GM19468 (cell line): ENCODE measurements around the gene OPRL1.

Experiments used
- ATAC-seq: cut with Tn5 transposase; IDR thresholded peaks from one replicate; pipeline ENCODE4 v1.9.1; 2021; ENCODE audit warnings: mild to moderate bottlenecking, moderate library complexity, moderate number of reproducible peaks; ENCODE audit not compliant: unreplicated experiment; ENCODE audit errors: extremely low read depth

Gene OPRL1

GRCh38 chr20:64070244-64070993 is 9.5 kb upstream of the OPRL1 start:
- ATAC-seq: no peak

- ATAC-seq: no peak
These were observed 8.2 kb upstream of the OPRL1 start for GRCh38 chr20:64071341-64072332.

DNA sequence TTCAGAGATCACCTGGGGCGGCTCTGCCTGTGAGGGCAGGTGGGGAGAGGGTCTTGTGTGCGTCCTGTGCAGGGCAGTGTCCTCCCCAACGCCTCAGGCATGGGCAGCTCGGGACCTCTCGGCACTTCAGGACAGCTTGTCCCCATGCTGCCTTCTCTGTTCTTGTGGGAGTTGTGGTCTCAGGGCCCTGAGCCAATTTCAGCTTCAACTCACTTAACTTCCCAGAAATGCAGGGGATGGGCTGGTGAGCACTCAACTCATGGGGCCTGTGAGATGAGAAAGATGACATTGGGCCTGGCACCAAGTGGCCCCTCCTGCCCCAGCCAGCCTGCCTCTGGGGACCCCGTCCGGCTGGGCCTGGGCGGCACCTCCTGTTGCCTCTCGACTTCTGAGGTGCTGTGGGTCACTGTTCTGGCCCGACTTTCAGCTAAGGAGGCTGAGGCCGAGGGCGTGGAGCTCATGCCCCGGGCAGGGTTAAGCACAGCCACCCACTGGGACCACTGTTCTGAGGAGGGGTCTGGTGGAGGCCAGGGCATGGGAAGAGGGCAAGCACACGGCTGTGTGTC is 7.3 kb upstream of the OPRL1 start:
- ATAC-seq: no peak

DNA sequence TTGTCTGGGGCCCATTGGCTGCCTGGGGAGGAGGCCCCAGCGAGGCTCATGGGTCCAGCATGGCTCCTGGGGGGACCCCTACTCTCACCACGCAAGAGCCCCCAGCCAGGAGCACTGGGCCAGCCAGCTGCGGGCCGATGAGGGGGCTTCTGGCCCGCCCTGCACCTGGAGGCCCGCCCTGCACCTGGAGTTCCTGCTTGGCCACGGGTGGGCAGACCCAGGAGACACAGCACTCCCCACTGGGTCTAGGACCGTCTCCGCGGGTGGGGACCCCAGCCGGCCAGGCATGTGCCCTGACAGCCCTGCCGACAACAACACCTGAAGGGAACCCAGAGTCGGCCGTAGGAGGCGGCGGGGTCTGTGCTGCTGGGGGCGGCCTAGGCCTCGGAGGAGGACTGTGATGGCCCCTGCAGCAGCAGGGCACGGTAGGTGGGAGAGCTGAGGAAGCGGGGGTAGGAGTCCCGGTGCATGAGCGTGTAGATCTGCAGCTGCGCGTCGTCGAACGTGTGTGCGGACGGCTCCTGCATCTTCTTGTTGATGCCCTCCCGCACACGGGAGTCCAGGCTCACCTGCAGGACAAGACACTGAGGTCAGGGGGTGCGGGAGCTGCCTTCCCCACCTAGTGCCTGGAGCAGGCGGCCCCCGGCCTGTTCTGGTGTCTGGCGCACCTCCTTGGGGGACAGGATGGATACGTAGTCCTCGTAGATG is 6.3 kb upstream of the OPRL1 start:
- ATAC-seq: no peak

DNA sequence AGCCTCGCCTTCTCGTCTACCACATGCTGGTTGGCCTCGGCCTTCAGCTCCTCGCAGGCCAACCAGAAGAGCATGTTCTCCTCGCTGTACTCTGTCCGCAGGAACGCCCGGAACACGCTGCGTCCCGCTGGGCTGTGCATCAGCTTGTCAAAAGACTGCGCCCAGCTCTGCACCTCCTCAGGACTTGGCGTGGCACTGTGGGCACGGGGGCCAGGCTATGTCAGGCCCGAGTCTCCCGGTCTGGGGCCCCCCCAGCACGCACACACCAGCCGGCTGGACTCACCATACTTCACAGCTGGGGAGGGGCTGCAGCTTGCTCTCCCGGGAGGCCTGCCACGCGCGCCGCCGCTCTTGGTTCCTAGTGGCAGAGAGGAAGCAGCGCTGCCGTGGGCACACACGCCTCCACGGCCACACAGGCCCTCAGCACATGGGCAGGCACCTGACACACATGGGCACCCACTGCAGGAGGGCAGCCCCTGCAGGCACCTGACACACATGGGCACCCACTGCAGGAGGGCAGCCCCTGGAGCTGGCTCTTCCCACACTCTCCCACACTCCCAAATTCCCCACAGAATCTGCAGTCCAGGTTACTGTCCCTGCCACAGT is 5.6 kb upstream of the OPRL1 start:
- ATAC-seq: no peak

GRCh38 chr20:64074963-64075362 is 4.9 kb upstream of the OPRL1 start:
- no peak for ATAC-seq

DNA sequence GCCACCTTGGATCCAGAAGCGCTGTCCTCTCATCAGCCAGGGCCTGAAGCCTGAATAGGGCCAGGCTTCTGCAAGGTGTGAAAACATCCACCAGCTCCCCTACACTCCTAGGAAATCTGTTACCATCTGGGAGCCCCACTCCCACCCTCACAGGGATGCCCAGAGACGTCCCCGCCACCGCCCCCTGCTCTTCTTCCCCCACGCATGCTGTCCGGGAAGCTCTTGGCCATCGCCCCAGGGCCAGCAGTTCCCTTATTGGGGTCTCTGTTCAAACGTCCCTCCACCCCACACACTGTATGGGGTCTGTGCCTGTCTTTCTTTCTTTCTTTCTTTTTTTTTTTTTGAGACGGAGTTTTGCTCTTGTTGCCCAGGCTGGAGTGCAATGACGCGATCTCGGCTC is 4.3 kb upstream of the OPRL1 start:
- ATAC-seq: no peak

GRCh38 chr20:64076061-64076997 is 3.6 kb upstream of the OPRL1 start:
- no peak for ATAC-seq

DNA sequence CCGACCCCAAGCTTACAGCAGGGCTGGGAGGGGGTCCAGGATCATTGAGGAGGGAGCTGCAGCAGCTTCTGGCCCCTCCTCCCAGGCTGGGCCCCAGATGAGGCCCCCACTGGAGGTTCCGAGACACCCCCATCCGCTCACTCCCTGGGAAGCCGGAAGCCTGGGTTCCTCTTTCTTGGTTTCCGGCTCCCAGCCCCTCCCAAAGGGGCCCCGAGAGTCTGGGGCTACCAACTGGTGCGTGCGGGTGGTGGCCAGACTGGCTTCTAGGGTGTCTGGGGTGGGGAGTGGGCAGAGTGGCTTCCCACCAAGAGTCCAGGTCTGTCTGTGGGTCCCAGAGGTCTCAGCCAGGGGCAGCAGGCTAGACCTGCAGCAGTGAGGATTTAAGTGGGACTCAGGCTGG is 2.8 kb upstream of the OPRL1 start:
- ATAC-seq: no peak

- no peak for ATAC-seq
These were observed 2.4 kb upstream of the OPRL1 start for GRCh38 chr20:64077541-64077875.

- ATAC-seq: no peak
These were observed 1.9 kb upstream of the OPRL1 start for GRCh38 chr20:64077876-64078551.

DNA sequence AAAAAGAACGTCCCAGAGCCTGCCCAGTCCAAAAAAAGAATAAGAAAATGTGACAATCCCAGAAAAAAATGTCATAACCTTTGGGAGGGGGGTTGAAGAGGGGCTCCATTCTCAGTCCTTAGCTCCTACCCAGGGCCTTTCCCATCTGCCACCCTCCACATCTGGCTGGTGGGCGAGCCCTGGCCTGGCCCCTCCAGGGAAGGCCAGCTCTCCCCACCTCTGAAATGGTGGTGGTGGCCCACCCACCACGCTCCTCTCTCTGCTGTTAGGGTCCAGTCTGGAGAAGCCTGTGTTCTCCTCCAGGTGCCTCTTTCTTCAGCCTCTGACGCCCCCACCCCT is 979 bp upstream of the OPRL1 start:
- ATAC-seq: no peak

DNA sequence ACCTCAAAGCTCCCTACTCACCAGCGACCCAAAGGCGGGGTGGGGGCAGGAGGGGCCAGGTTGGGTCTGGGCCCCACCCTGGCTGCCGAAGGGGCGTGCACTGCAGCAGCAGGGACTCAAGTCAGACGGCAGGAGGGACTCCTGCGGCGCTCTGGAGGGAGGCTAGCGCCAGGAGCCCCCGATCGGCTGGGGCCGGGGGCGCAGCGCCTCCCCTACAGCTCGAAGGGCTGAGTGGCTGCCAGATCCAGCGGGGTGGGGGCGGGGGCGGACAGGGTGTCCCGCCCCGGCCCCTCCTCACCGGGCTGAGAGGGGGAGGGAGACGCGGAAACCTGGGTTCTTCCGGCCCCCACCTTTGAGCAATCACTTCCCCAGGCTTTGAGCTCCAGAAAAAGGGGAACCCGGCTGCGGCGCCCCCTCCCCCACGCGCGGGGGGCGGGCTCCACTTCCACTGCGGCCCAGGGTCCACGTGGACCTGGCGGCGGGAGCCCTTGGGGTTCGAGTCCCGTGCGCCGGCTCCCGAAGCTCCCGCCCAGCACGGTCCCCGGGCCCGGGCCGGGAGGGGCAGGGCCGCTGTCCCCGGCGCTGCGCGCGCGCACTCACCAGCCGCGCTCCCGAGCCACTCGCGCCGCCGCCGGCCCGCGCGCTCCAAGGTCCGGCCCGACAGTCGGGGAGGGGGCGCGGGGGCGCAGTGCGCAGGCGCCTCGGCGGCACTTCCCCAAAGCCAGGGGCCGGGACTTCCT is 439 bp upstream of the OPRL1 start, which contains the start of gene RGS19:
TSS of gene RGS19 (minus strand) at position 246 of the 740 bp plus-strand sequence. CDS start 2,632 bp downstream, outside the sequence.
- ATAC-seq: no peak

DNA sequence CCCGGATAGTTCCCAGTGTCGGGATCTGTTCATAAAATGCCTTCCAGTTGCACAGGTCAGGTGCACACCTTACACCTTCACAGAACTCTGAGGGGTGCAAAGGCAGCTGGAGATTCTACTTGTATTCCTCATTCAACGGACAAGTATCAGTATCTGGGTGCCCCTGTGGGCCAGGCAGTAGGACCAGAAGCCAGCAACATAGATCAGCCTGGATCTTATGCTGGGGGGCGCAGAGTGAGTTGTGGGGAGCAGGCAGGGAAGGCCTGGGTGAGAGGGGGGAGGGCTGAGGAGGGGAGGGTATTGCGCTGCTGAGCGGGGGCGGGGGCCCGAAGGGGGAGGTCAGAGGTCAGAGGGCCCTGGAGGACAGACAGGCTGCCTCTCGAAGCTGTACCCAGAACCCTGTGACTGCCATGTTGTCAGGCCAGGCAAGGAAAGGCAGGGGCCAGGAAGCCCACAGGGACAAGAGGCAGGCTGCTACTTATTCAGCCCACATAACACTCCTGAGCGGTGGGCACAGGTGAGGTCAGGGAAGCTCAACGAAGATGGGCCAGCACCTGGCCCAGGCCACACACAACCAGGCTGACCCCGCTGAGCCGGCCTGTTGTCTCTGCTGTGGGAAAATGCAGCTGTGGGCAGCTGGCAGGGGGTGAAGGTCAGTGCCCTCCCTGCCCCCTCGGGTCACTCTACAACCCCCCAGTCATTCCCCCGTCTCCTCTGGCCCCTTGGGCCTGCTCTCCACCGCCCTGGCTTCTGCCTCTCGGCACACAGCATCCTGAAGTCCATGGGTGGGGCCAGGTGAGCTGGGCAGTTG is 1.1 kb downstream of the OPRL1 start:
- no peak for ATAC-seq

- ATAC-seq: no peak
These were observed 1.7 kb downstream of the OPRL1 start for GRCh38 chr20:64081624-64081964.

DNA sequence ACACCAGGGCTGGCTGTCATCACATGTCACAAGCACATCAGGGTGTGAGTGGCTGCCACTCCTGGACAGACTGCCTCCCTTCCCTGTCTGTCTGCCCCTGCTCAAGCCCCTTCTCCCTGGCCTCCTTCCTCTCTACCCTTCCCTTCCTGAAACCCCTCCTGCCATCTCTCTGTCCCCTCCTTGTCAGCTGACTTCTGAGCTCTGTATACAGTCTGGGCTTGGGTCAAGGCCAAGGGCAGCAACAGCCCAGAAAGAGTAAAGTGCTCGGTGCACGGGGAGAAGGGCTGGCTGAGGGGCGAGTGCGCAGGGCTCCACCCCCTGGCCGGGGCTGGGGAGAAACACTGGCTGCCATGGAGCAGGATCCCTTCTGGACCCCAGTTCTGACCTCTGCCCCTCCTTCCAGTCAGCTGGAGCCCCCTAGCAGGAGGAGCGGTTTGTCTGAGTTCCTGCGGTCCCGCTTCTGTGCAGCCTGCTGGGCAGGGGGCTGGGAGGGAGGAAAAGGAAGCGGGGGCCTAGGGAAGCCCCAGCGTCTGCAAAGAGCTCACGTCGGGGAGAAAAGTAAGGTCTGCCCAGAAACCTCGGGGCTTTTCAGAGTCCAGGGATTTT is 2.3 kb downstream of the OPRL1 start:
- no peak for ATAC-seq
